K562 (cell line): ENCODE results near the gene LLGL1. TPM values are rescaled to one million over a fixed set of nuclear protein-coding genes. Genes with fewer than 3 reads are reported as not detected.

Experiments
- ATAC-seq: fragments of 200-7000 bp; cut with Tn5 transposase; 3 replicates; pipeline ENCODE4 v1.9.1; 2020; ENCODE audit warnings: moderate library complexity
- BruUV-seq: library from RNA; stranded (reverse); fragments of 400-500 nt; replicated peaks from 2 replicates; lab custom pipeline; 2021; lab: Mats Ljungman, UMichigan
- CTCF ChIA-PET: fragments of 300-600 bp; formaldehyde crosslinking; extraction: SDS; loops from one replicate; lab custom pipeline; 2021; ENCODE audit warnings: low intra/inter-chr PET ratio; lab: Yijun Ruan, JAX
- POLR2A ChIA-PET: fragments of 300-600, 350-650 bp; sonication (Branson Sonifier 250); formaldehyde crosslinking; extraction: SDS; loops from one replicate; lab custom pipeline; 2021; ENCODE audit warnings: antibody characterized with exemption, inconsistent platforms; lab: Yijun Ruan, JAX
- DNase-seq, 4 experiments: peaks; one replicate each; pipeline versions ENCODE4 v3.0.0 to v3.0.0-alpha.2; 2011 to 2018; ENCODE audit warnings: low spot score in 3 of 4, mixed read lengths in 3 of 4; ENCODE audit errors: extremely low read depth in 1 of 4
- FAIRE-seq: peaks from 2 replicates; lab custom pipeline; 2011; peaks lifted over from hg19 to GRCh38; lab: Jason Lieb, UNC
- H2AFZ ChIP-seq: 2 replicates; pipeline ENCODE4 v1.6.0; 2011; ENCODE audit warnings: low read depth, low read length, control low read depth, inconsistent platforms
- H3K27ac ChIP-seq: fragments of 200-600 bp; 3 replicates; pipeline ENCODE4 v1.8.0; 2011; ENCODE audit warnings: low read depth, mild to moderate bottlenecking, control low read depth, inconsistent platforms, low read length, moderate library complexity, mixed read lengths; ENCODE audit errors: extremely low read depth
- H3K27me3 ChIP-seq, 2 experiments: fragments of 300-600 bp in 1 of 2; 2 replicates in 1 of 2; 3 replicates in 1 of 2; pipeline versions ENCODE4 v1.6.0 to v1.8.0; 2011; ENCODE audit warnings: inconsistent platforms in 2 of 2, low read length in 2 of 2, mild to moderate bottlenecking in 1 of 2, mixed read lengths in 1 of 2, moderate library complexity in 1 of 2; ENCODE audit not compliant: control insufficient read depth in 2 of 2, insufficient read depth in 2 of 2
- H3K36me3 ChIP-seq: fragments of 300-600 bp; 3 replicates; pipeline ENCODE4 v1.8.0; 2011; ENCODE audit warnings: mild to moderate bottlenecking, low read length, inconsistent platforms; ENCODE audit not compliant: control insufficient read depth, insufficient read depth
- H3K4me1 ChIP-seq, 2 experiments: fragments of 200-600 bp in 1 of 2; replicated peaks in 1 of 2; 2 replicates in 1 of 2; 3 replicates in 1 of 2; pipeline versions ENCODE4 v1.5.1 to v1.8.0; 2011; ENCODE audit warnings: inconsistent platforms in 2 of 2, low read length in 2 of 2, mild to moderate bottlenecking in 1 of 2, mixed read lengths in 1 of 2, moderate library complexity in 1 of 2; ENCODE audit not compliant: control insufficient read depth in 2 of 2, insufficient read depth in 2 of 2
- H3K4me2 ChIP-seq: 2 replicates; pipeline ENCODE4 v1.6.1; 2011; ENCODE audit warnings: low read length, control low read depth, inconsistent platforms, mixed read lengths; ENCODE audit not compliant: insufficient read depth
- H3K4me3 ChIP-seq: fragments of 200-600 bp; sonication (generic), shearing (Covaris generic); 2 replicates; pipeline ENCODE4 v1.5.1; 2016; ENCODE audit warnings: control low read depth, inconsistent platforms
- H3K79me2 ChIP-seq: fragments of 200-600 bp; 3 replicates; pipeline ENCODE4 v1.8.0; 2011; ENCODE audit warnings: low read length, inconsistent platforms; ENCODE audit not compliant: control insufficient read depth, insufficient read depth
- H3K9ac ChIP-seq, 2 experiments: 2 replicates each; pipeline versions ENCODE4 v1.6.0 to v1.6.1; 2011; ENCODE audit warnings: low read depth in 2 of 2, low read length in 2 of 2, control low read depth in 1 of 2, inconsistent platforms in 1 of 2, mild to moderate bottlenecking in 1 of 2, mixed read lengths in 1 of 2; ENCODE audit not compliant: insufficient read depth in 1 of 2
- H3K9me1 ChIP-seq: one replicate; pipeline ENCODE4 v1.6.0; 2011; ENCODE audit warnings: inconsistent platforms, mild to moderate bottlenecking, low read length, moderate library complexity; ENCODE audit not compliant: control insufficient read depth, insufficient read depth
- H3K9me3 ChIP-seq: replicated peaks from 2 replicates; pipeline ENCODE4 v1.5.1; 2011; ENCODE audit warnings: low read depth, low read length, inconsistent platforms; ENCODE audit not compliant: control insufficient read depth, insufficient read depth
- H4K20me1 ChIP-seq: replicated peaks from 2 replicates; pipeline ENCODE4 v1.6.1; 2011; ENCODE audit warnings: low read length, inconsistent platforms, mixed read lengths; ENCODE audit not compliant: control insufficient read depth, insufficient read depth
- BRD4 ChIP-seq: fragments of 200-600 bp; sonication (generic); IDR thresholded peaks from 2 replicates; pipeline ENCODE4 v1.6.1; 2017; ENCODE audit warnings: inconsistent platforms
- CREB5 ChIP-seq: fragments of 250-450 bp; sonication (Bioruptor Pico); IDR thresholded peaks from 2 replicates; pipeline ENCODE4 v1.5.0; 2020; ENCODE audit warnings: mild to moderate bottlenecking
- FUS ChIP-seq: fragments of 200-400 bp; formaldehyde crosslinking; optimal IDR thresholded peaks from 2 replicates; pipeline ENCODE3; 2017; ENCODE audit warnings: low read depth, low read length
- KLF13 ChIP-seq: fragments of 450-650 bp; IDR thresholded peaks from 2 replicates; pipeline ENCODE4 v1.6.1; 2016; ENCODE audit warnings: missing genetic modification characterization, low read depth, mild to moderate bottlenecking, missing compliant biosample characterization, moderate library complexity, borderline replicate concordance
- MYBL2 ChIP-seq, 2 experiments: fragments of 450-650 bp in 1 of 2; sonication (generic) in 1 of 2; formaldehyde crosslinking in 1 of 2; IDR thresholded peaks; 2 replicates each; pipeline versions ENCODE4 v1.6.1 to v1.8.1; 2017 to 2022; ENCODE audit warnings: borderline replicate concordance in 1 of 2, inconsistent platforms in 1 of 2, low read depth in 1 of 2, mild to moderate bottlenecking in 1 of 2, missing genetic modification reagents in 1 of 2, moderate library complexity in 1 of 2
- NR2F6 ChIP-seq: fragments of 450-650 bp; formaldehyde crosslinking; IDR thresholded peaks from 2 replicates; pipeline ENCODE4 v1.4.0; 2020; ENCODE audit warnings: mild to moderate bottlenecking
- RAD51 ChIP-seq: fragments of 450-650 bp; IDR thresholded peaks from 2 replicates; pipeline ENCODE4 v1.7.1; 2016; ENCODE audit warnings: low read depth, mild to moderate bottlenecking, borderline replicate concordance
- RFX1 ChIP-seq: fragments of 450-650 bp; IDR thresholded peaks from 2 replicates; pipeline ENCODE4 v1.6.1; 2016; ENCODE audit warnings: mild to moderate bottlenecking, moderate library complexity
- SIN3B ChIP-seq: fragments of 450-650 bp; IDR thresholded peaks from 2 replicates; pipeline ENCODE4 v1.6.1; 2017; ENCODE audit warnings: low read depth, mild to moderate bottlenecking, moderate library complexity
- SP2 ChIP-seq: IDR thresholded peaks from 2 replicates; pipeline ENCODE4 v1.6.1; 2011; ENCODE audit warnings: mild to moderate bottlenecking, low read depth, low read length, moderate library complexity; ENCODE audit not compliant: poor library complexity, severe bottlenecking; ENCODE audit errors: extremely low read depth
- SRSF9 ChIP-seq: fragments of 200-400 bp; formaldehyde crosslinking; IDR thresholded peaks from 2 replicates; pipeline ENCODE4 v1.6.1; 2017; ENCODE audit warnings: low read depth, low read length, borderline replicate concordance
- XRCC4 ChIP-seq: IDR thresholded peaks from one replicate; pipeline ENCODE4 v1.6.1; 2011; ENCODE audit not compliant: insufficient read depth, insufficient read length; ENCODE audit errors: extremely low read depth
- ZBTB8A ChIP-seq: fragments of 450-650 bp; IDR thresholded peaks from 2 replicates; pipeline ENCODE4 v1.6.1; 2018; ENCODE audit warnings: mild to moderate bottlenecking, moderate library complexity; ENCODE audit not compliant: partially characterized antibody
- WGBS: fragments of 100-300 bp; shearing (Covaris generic); methylation state at CpG from one replicate; pipeline ENCODE4 v1.1.6; 2016; ENCODE audit warnings: low coverage, mixed read lengths; ENCODE audit not compliant: insufficient coverage; ENCODE audit errors: missing lambda C conversion rate; 5-methylcytosine and 5-hydroxymethylcytosine counted together
- in situ Hi-C: fragments of 300-500 bp; cut with MboI; formaldehyde crosslinking; loops from 4 replicates; pipeline ENCODE4 v1.15.0; 2018; ENCODE audit warnings: inconsistent platforms, mixed read lengths
- intact Hi-C: fragments of 100-400 bp; cut with micrococcal nuclease; formaldehyde crosslinking; loops from 2 replicates; pipeline ENCODE4 v1.14.2; 2022
- polyA plus RNA-seq, 8 experiments: library from polyadenylated mRNA; depleted of rRNA in 4 of 8; stranded (reverse) in 5 of 8; unstranded in 3 of 8; fragments of >200 nt; fragmentation: Nextera tagmentation in 2 of 8; fragmentation: Illumina TruSeq in 1 of 8; extraction: Ambion mirVana in 2 of 8; extraction: Trizol in 1 of 8; gene quantifications; 2 replicates each; pipeline versions ENCODE4 v1.2.1 to v1.2.3, GENCODE V29; 2011 to 2014; ENCODE audit warnings: inconsistent platforms in 1 of 8, missing spikeins in 1 of 8
- total RNA-seq, 7 experiments: library from RNA; depleted of rRNA in 6 of 7; stranded (reverse); fragments of >200 nt in 6 of 7; fragmentation: Illumina TruSeq in 2 of 7; extraction: Trizol in 2 of 7; gene quantifications; 2 replicates each; pipeline versions ENCODE4 v1.2.1 to v1.2.3, GENCODE V29; 2011 to 2021; ENCODE audit warnings: low replicate concordance in 1 of 7
- TF ChIP-seq, protein P1 (sequence below): sonication (generic); formaldehyde crosslinking; IDR thresholded peaks from 2 replicates; pipeline ENCODE4 v1.8.0; 2022; ENCODE audit warnings: missing genetic modification reagents, mild to moderate bottlenecking, borderline replicate concordance

LLGL1 gene
- total and polyA plus RNA-seq, 9 of the 15 experiments (the other 6 are each of a cell fraction or from before 2014, with no cell fraction given), result 0.11 to 12.9 (median 5.3) TPM; not detected in 1

- CTCF ChIA-PET, result no interaction called here
- H3K4me3 ChIP-seq, result no peak overlapping the region
- no peaks in the 10 kb centered on the region for H3K9me1 ChIP-seq
- intact Hi-C loops, result no loop called here
- H3K4me1 ChIP-seq, result peaks cover 18 to 19% of the 10 kb centered on the region in 2 experiments
- no peak overlapping the region for H3K9ac ChIP-seq
- no peak overlapping the region for H3K4me2 ChIP-seq
- H3K27me3 ChIP-seq, result no peaks in the 10 kb centered on the region
- ATAC-seq, result no peak
- no peaks in the 10 kb centered on the region for H4K20me1 ChIP-seq
- POLR2A ChIA-PET, result interaction anchor here (0.6 kb wide), 1 partner anchor 50 kb away, joined by 3 read pairs; no protein-coding TSS in a partner anchor
- no peaks in the 10 kb centered on the region for H3K36me3 ChIP-seq
- peak; percentile 87 for TF ChIP-seq RFX1
- TF ChIP-seq SP2, result no peak
- TF ChIP-seq, all 486 proteins: peak for 1
- no TSS peak for BruUV-seq
- FAIRE-seq (no peak), DNase-seq (no peak)
- H3K79me2 ChIP-seq, result no peaks in the 10 kb centered on the region
- in situ Hi-C loops, result no loop called here
- H3K27ac ChIP-seq, result no peak overlapping the region
- 67% methylated on average over 6 of the region's 8 CpGs for WGBS
- no peaks in the 10 kb centered on the region for H3K9me3 ChIP-seq
- no peak overlapping the region for H2AFZ ChIP-seq
Observed at GRCh38 chr17:18177722-18178121, 47.7 kb upstream of the LLGL1 start.

- H3K4me1 ChIP-seq, result peaks cover 16 to 26% of the 10 kb centered on the region in 2 experiments
- no peaks in the 10 kb centered on the region for H3K9me3 ChIP-seq
- no peak overlapping the region for H3K27ac ChIP-seq
- in situ Hi-C loops, result no loop called here
- no peaks in the 10 kb centered on the region for H3K36me3 ChIP-seq
- H4K20me1 ChIP-seq, result no peaks in the 10 kb centered on the region
- H2AFZ ChIP-seq, result no peak overlapping the region
- peaks cover 6% of the 10 kb centered on the region for H3K79me2 ChIP-seq
- DNase-seq, result no peak
- ChIA-PET CTCF (no interaction called here), POLR2A (interaction anchor here (0.9 to 1.4 kb wide), 2 partner anchors 9 to 34 kb away, joined by 3 read pairs; no protein-coding TSS in a partner anchor)
- H3K4me3 ChIP-seq, result no peak overlapping the region
- H3K4me2 ChIP-seq, result no peak overlapping the region
- no peak overlapping the region; a peak in 1 of 4 replicates for H3K9ac ChIP-seq
- H3K27me3 ChIP-seq, result no peaks in the 10 kb centered on the region
- H3K9me1 ChIP-seq, result no peaks in the 10 kb centered on the region
- 57% methylated on average over 1 of the region's 1 CpG for WGBS
- ATAC-seq, result no peak
- no peak for FAIRE-seq
- intact Hi-C loops, result no loop called here
- BruUV-seq, result no TSS peak
- no peak for TF ChIP-seq KLF13 (tag)
- TF ChIP-seq CREB5, result no peak
- no peak for TF ChIP-seq NR2F6 (CRISPR knock-in tag)
- TF ChIP-seq SRSF9, result no peak
- TF ChIP-seq XRCC4, result no peak
- TF ChIP-seq ZBTB8A, result no peak
- TF ChIP-seq SIN3B, result no peak
- TF ChIP-seq RAD51, result no peak
- TF ChIP-seq MYBL2 (IDR thresholded peaks at IDR 0.05; ENCODE audit: low read depth), result no peak
- no peak for TF ChIP-seq MYBL2 (CRISPR knock-in tag; IDR thresholded peaks at IDR 0.05; ENCODE audit: borderline replicate concordance)
- TF ChIP-seq FUS, result no peak
- TF ChIP-seq, protein P1, sequence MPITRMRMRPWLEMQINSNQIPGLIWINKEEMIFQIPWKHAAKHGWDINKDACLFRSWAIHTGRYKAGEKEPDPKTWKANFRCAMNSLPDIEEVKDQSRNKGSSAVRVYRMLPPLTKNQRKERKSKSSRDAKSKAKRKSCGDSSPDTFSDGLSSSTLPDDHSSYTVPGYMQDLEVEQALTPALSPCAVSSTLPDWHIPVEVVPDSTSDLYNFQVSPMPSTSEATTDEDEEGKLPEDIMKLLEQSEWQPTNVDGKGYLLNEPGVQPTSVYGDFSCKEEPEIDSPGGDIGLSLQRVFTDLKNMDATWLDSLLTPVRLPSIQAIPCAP, result no peak
- no peak for TF ChIP-seq BRD4
Observed at GRCh38 chr17:18179196-18179595, 46.2 kb upstream of the LLGL1 start.
